HUDEP-2 (cell line): ENCODE results near the gene ARMH1.
"Not testable (repeated sequence)": the region's sequence is repeated elsewhere in the genome, so short reads cannot be mapped to it uniquely, and the experiment has no call there.

Experiments
- DNase-seq, 76 experiments: peaks; one replicate each; lab custom pipeline; 2025; ENCODE audit not compliant: unreplicated experiment in 76 of 76; lab: John Stamatoyannopoulos, UW

Gene ARMH1

GRCh38 chr1:44719318-44719717 lies 44.8 kb downstream of the ARMH1 start:
- no peak for DNase-seq

- DNase-seq, result no peak
These were observed 45.8 kb downstream of the ARMH1 start for GRCh38 chr1:44720281-44720680.

GRCh38 chr1:44721485-44722361 lies 47.2 kb downstream of the ARMH1 start:
- DNase-seq, result peak in 74 of 76 experiments; percentile 24 to 96 (median 84)

GRCh38 chr1:44723064-44723463 lies 48.5 kb downstream of the ARMH1 start:
- no peak for DNase-seq

- DNase-seq, result peak in 17 of 76 experiments; percentile 6 to 45 (median 25)
These were observed 49.2 kb downstream of the ARMH1 start for GRCh38 chr1:44723496-44724295.

GRCh38 chr1:44724296-44724954 lies 49.9 kb downstream of the ARMH1 start:
- DNase-seq, result no peak

GRCh38 chr1:44724955-44725698 lies 50.6 kb downstream of the ARMH1 start:
- no peak for DNase-seq

- DNase-seq, result peak in 75 of 76 experiments; percentile 45 to 97 (median 86)
These were observed 56.4 kb downstream of the ARMH1 start, which contains the start of gene RNU5D-1 for GRCh38 chr1:44730741-44731512. TSS of gene RNU5D-1 (minus strand) at chr1:44731170.

- no peak for DNase-seq
These were observed 58.9 kb downstream of the ARMH1 start for GRCh38 chr1:44733365-44733764.

- no peak for DNase-seq
These were observed 59.3 kb downstream of the ARMH1 start for GRCh38 chr1:44733784-44734183.

GRCh38 chr1:44735992-44736391 lies 61.5 kb downstream of the ARMH1 start:
- no peak for DNase-seq

- DNase-seq, result not testable (repeated sequence)
These were observed 64.4 kb downstream of the ARMH1 start for GRCh38 chr1:44738953-44739306.

- DNase-seq, result peak; percentile 54 to 97 (median 93)
These were observed 65.0 kb downstream of the ARMH1 start, which contains the start of gene KIF2C for GRCh38 chr1:44739307-44740178. TSS of gene KIF2C (plus strand) at chr1:44739837. CDS start at chr1:44739933, 96 bp downstream.

- DNase-seq, result peak in 1 of 76 experiments; percentile 45
These were observed 65.7 kb downstream of the ARMH1 start for GRCh38 chr1:44740179-44740617.

- DNase-seq, result no peak
These were observed 68.7 kb downstream of the ARMH1 start for GRCh38 chr1:44743211-44743610.

GRCh38 chr1:44747878-44748277 lies 73.4 kb downstream of the ARMH1 start:
- DNase-seq, result no peak

GRCh38 chr1:44757420-44757819 lies 82.9 kb downstream of the ARMH1 start:
- DNase-seq, result no peak

- no peak for DNase-seq
These were observed 84.6 kb downstream of the ARMH1 start for GRCh38 chr1:44759077-44759476.
